Neuronal stem cell (in vitro differentiated cells): Measurements from ENCODE around the gene TLX1. TPM values are rescaled to one million over a fixed set of nuclear protein-coding genes. Genes with fewer than 3 reads are reported as not detected.

Source experiments
- DNase-seq: peaks from one replicate; pipeline ENCODE4 v3.0.0-alpha.2; 2013; ENCODE audit warnings: low spot score
- H2AFZ ChIP-seq: one replicate; pipeline ENCODE4 v1.6.1; 2013; ENCODE audit warnings: mild to moderate bottlenecking, low read length, inconsistent platforms
- H2AK5ac ChIP-seq: 2 replicates; pipeline ENCODE4 v1.6.1; 2013; ENCODE audit warnings: low read depth, mild to moderate bottlenecking, inconsistent platforms, low read length, moderate library complexity, mixed read lengths
- H2BK120ac ChIP-seq: 2 replicates; pipeline ENCODE4 v1.6.1; 2013; ENCODE audit warnings: low read depth, mild to moderate bottlenecking, inconsistent platforms, low read length, moderate library complexity, mixed read lengths
- H2BK12ac ChIP-seq: one replicate; pipeline ENCODE4 v1.6.1; 2013; ENCODE audit warnings: low read length, inconsistent platforms
- H2BK15ac ChIP-seq: 2 replicates; pipeline ENCODE4 v1.6.1; 2013; ENCODE audit warnings: mild to moderate bottlenecking, low read length, inconsistent platforms, mixed read lengths
- H2BK5ac ChIP-seq: one replicate; pipeline ENCODE4 v1.6.1; 2013; ENCODE audit warnings: inconsistent platforms, mild to moderate bottlenecking, low read length, moderate library complexity
- H3K14ac ChIP-seq: one replicate; pipeline ENCODE4 v1.6.1; 2013; ENCODE audit warnings: low read length, inconsistent platforms
- H3K18ac ChIP-seq: 2 replicates; pipeline ENCODE4 v1.6.1; 2013; ENCODE audit warnings: low read length, inconsistent platforms
- H3K23ac ChIP-seq: 2 replicates; pipeline ENCODE4 v1.6.1; 2013; ENCODE audit warnings: low read depth, mild to moderate bottlenecking, mixed read lengths, low read length, inconsistent platforms; ENCODE audit not compliant: poor library complexity
- H3K27ac ChIP-seq: replicated peaks from 3 replicates; pipeline ENCODE4 v1.5.1; 2013; ENCODE audit warnings: low read length, inconsistent platforms
- H3K27me3 ChIP-seq, 3 experiments: 2 replicates each; pipeline ENCODE4 v1.6.1; 2013; ENCODE audit warnings: low read length in 3 of 3, mild to moderate bottlenecking in 2 of 3, inconsistent platforms in 1 of 3, low read depth in 1 of 3, mixed read lengths in 1 of 3, moderate library complexity in 1 of 3; ENCODE audit not compliant: control insufficient read depth in 3 of 3, insufficient read depth in 3 of 3
- H3K36me3 ChIP-seq, 2 donors: replicated peaks in 1 of 2; 2 replicates each; pipeline ENCODE4 v1.6.1; 2013; ENCODE audit warnings: low read length in 2 of 2; ENCODE audit not compliant: control insufficient read depth in 2 of 2, insufficient read depth in 2 of 2
- H3K4ac ChIP-seq: 2 replicates; pipeline ENCODE4 v1.6.1; 2013; ENCODE audit warnings: inconsistent platforms, mild to moderate bottlenecking, low read length, moderate library complexity
- H3K4me1 ChIP-seq, 2 donors: 1 replicate in 1 of 2; 2 replicates in 1 of 2; pipeline ENCODE4 v1.6.1; 2013; ENCODE audit warnings: low read length in 2 of 2, low read depth in 1 of 2; ENCODE audit not compliant: control insufficient read depth in 2 of 2, insufficient read depth in 1 of 2
- H3K4me2 ChIP-seq: one replicate; pipeline ENCODE4 v1.6.1; 2013; ENCODE audit warnings: mild to moderate bottlenecking, low read length, inconsistent platforms; ENCODE audit not compliant: insufficient read depth, poor library complexity, severe bottlenecking
- H3K4me3 ChIP-seq, 2 donors: 2 replicates each; pipeline ENCODE4 v1.5.1; 2013; ENCODE audit warnings: low read length in 2 of 2, mild to moderate bottlenecking in 2 of 2, inconsistent platforms in 1 of 2, moderate library complexity in 1 of 2
- H3K79me1 ChIP-seq: one replicate; pipeline ENCODE4 v1.6.1; 2013; ENCODE audit warnings: low read depth, mild to moderate bottlenecking, inconsistent platforms, low read length, moderate library complexity
- H3K9ac ChIP-seq: one replicate; pipeline ENCODE4 v1.6.1; 2013; ENCODE audit warnings: mild to moderate bottlenecking, low read depth, low read length, inconsistent platforms; ENCODE audit not compliant: poor library complexity
- H3K9me3 ChIP-seq, 2 donors: replicated peaks in 1 of 2; 2 replicates each; pipeline versions ENCODE3 to v1.6.1; 2013; ENCODE audit warnings: low read length in 2 of 2, mild to moderate bottlenecking in 2 of 2, inconsistent platforms in 1 of 2, low read depth in 1 of 2, mixed read lengths in 1 of 2, moderate library complexity in 1 of 2; ENCODE audit not compliant: control insufficient read depth in 2 of 2, insufficient read depth in 1 of 2
- H4K8ac ChIP-seq: one replicate; pipeline ENCODE4 v1.6.1; 2013; ENCODE audit warnings: low read depth, mild to moderate bottlenecking, inconsistent platforms, low read length, moderate library complexity
- H4K91ac ChIP-seq: one replicate; pipeline ENCODE4 v1.6.1; 2013; ENCODE audit warnings: low read length, low read depth, mild to moderate bottlenecking, inconsistent platforms; ENCODE audit not compliant: poor library complexity
- WGBS, 2 donors: extraction: QIAGEN DNeasy Blood & Tissue Kit; methylation state at CpG; one replicate each; pipeline ENCODE4 v1.1.7; 2013; ENCODE audit warnings: missing lambda C conversion rate in 2 of 2, mixed read lengths in 1 of 2; ENCODE audit not compliant: insufficient read length in 2 of 2, insufficient replicate concordance in 1 of 2; ENCODE audit errors: extremely low coverage in 2 of 2; 5-methylcytosine and 5-hydroxymethylcytosine counted together
- polyA plus RNA-seq, 2 experiments: library from polyadenylated mRNA; stranded (reverse); fragments of 200-250 nt; gene quantifications; one replicate each; pipeline ENCODE4 v1.2.3, GENCODE V29; 2013

The TLX1 gene
- not detected for polyA plus RNA-seq (2013, experiment 1 of 2)
- not detected for polyA plus RNA-seq (2013, experiment 2 of 2)

GRCh38 chr10:101130984-101131961, at the start of gene TLX1:
TSS of gene TLX1 (plus strand) at chr10:101131300. CDS start at chr10:101131542, 242 bp downstream.
- peak within 1 kb of the TSS in 1 of 2 donors; percentile 25 for H3K4me3 ChIP-seq
- DNase-seq = no peak
- no peak within 1 kb of the TSS for H2BK120ac ChIP-seq
- H3K23ac ChIP-seq = peak within 1 kb of the TSS; percentile 19
- no peak within 1 kb of the TSS for H2BK5ac ChIP-seq
- no peak within 1 kb of the TSS for H2BK12ac ChIP-seq
- H4K8ac ChIP-seq = no peak within 1 kb of the TSS
- H2BK15ac ChIP-seq = no peak within 1 kb of the TSS
- H2AK5ac ChIP-seq = no peak within 1 kb of the TSS
- peaks cover 2 to 10% of the 10 kb centered on the region in 2 donors for H3K4me1 ChIP-seq
- H3K4ac ChIP-seq = no peak within 1 kb of the TSS
- no peak within 1 kb of the TSS for H3K9ac ChIP-seq
- peaks cover 65 to 98% (median 95%) of the 10 kb centered on the region in 3 experiments for H3K27me3 ChIP-seq
- H3K4me2 ChIP-seq = peak within 1 kb of the TSS; percentile 30
- WGBS, 2 donors = no CpG with 5 or more reads among the region's 83 CpGs
- peak within 1 kb of the TSS; percentile 87 for H2AFZ ChIP-seq
- H3K14ac ChIP-seq = no peak within 1 kb of the TSS
- H3K9me3 ChIP-seq = peaks cover 0 to 3% of the 10 kb centered on the region in 2 donors
- no peaks in the 10 kb centered on the region for H3K79me1 ChIP-seq
- H3K36me3 ChIP-seq = no peaks in the 10 kb centered on the region
- H3K27ac ChIP-seq = no peak within 1 kb of the TSS
- no peak within 1 kb of the TSS for H4K91ac ChIP-seq
- peak within 1 kb of the TSS; percentile 44 for H3K18ac ChIP-seq

DNA sequence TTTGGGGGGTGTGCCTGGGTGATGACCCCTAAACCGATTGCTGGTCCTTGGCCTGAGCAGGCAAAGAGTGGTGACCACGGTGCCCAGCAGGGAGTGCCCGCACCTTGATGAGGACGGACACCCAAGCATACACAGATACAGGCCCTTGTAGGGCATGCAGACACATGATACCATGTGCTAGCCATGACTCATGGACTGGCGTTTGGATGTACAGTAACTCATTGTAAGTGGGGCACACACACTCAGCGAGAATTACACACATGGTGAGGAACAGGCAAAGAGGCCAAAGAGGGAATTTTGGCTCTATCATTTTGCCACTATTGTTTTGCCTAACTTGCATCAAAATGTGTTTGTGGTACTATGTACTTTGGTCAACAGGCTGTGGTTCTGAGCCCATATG, 45.3 kb upstream of the TLX1 start:
- H2BK5ac ChIP-seq = no peak overlapping the region
- no peak overlapping the region for H3K18ac ChIP-seq
- no peak overlapping the region for H2BK120ac ChIP-seq
- no peak overlapping the region for H3K4me2 ChIP-seq
- H3K9ac ChIP-seq = no peak overlapping the region
- H3K9me3 ChIP-seq = no peaks in the 10 kb centered on the region
- no peaks in the 10 kb centered on the region for H3K4me1 ChIP-seq
- no peak overlapping the region for H4K91ac ChIP-seq
- no peak overlapping the region for H2AK5ac ChIP-seq
- no CpG with 5 or more reads among the region's 6 CpGs for WGBS, 2 donors
- H2BK15ac ChIP-seq = no peak overlapping the region
- H3K27me3 ChIP-seq = peaks cover 0 to 90% (median 16%) of the 10 kb centered on the region in 3 experiments
- no peaks in the 10 kb centered on the region for H3K36me3 ChIP-seq
- H3K27ac ChIP-seq = no peak overlapping the region
- H3K79me1 ChIP-seq = no peaks in the 10 kb centered on the region
- no peak overlapping the region for H3K14ac ChIP-seq
- no peak overlapping the region for H2AFZ ChIP-seq
- DNase-seq = no peak
- H2BK12ac ChIP-seq = no peak overlapping the region
- H3K4me3 ChIP-seq = no peak overlapping the region
- no peak overlapping the region for H3K4ac ChIP-seq
- no peak overlapping the region for H3K23ac ChIP-seq
- H4K8ac ChIP-seq = no peak overlapping the region

GRCh38 chr10:101087376-101087775, 43.7 kb upstream of the TLX1 start:
- Histone ChIP-seq H3K27me3 (peaks cover 0 to 93% (median 13%) of the 10 kb centered on the region in 3 experiments), H3K4me1 (no peaks in the 10 kb centered on the region)

DNA sequence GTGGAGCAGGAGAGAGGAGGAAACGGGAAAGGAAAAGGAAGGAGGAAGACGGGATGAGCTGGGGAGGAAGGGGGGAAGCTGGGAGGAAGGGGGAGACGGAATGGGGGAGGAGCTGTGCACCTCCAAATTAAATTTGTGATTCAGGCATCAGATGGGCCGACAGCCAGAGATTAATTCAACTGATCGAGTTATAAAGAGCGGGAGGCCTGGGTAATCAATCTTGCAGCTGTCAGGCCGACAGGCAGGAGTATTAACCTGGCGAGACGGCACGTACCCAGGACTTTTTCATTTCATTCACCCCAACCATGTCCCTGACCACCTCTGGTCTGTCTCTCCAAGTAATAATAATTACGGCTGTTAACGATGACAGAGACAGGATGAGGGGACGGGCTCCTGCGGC, 43.1 kb upstream of the TLX1 start:
- H2BK5ac ChIP-seq = no peak overlapping the region
- H3K23ac ChIP-seq = no peak overlapping the region
- no peak overlapping the region for H4K8ac ChIP-seq
- no peak overlapping the region for H4K91ac ChIP-seq
- H2BK12ac ChIP-seq = no peak overlapping the region
- H2AK5ac ChIP-seq = no peak overlapping the region
- no peak overlapping the region for H3K14ac ChIP-seq
- H2AFZ ChIP-seq = no peak overlapping the region
- H3K36me3 ChIP-seq = no peaks in the 10 kb centered on the region
- no peak overlapping the region for H2BK15ac ChIP-seq
- H3K27ac ChIP-seq = no peak overlapping the region
- no peak overlapping the region for H3K9ac ChIP-seq
- H3K4ac ChIP-seq = no peak overlapping the region
- DNase-seq = no peak
- no peak overlapping the region for H3K4me2 ChIP-seq
- WGBS, 2 donors = no CpG with 5 or more reads among the region's 14 CpGs
- H3K9me3 ChIP-seq = no peaks in the 10 kb centered on the region
- no peak overlapping the region for H3K18ac ChIP-seq
- H3K4me1 ChIP-seq = peaks cover 0 to 2% of the 10 kb centered on the region in 2 donors
- H3K4me3 ChIP-seq = no peak overlapping the region
- no peak overlapping the region for H2BK120ac ChIP-seq
- H3K79me1 ChIP-seq = no peaks in the 10 kb centered on the region
- peaks cover 0 to 93% (median 8%) of the 10 kb centered on the region in 3 experiments for H3K27me3 ChIP-seq

More at GRCh38 chr10:101087376-101087775, 43.7 kb upstream of the TLX1 start:
- Histone ChIP-seq H2AK5ac (no peak overlapping the region), H3K79me1 (no peaks in the 10 kb centered on the region), H2BK12ac (no peak overlapping the region), H3K36me3 (no peaks in the 10 kb centered on the region), H4K91ac (no peak overlapping the region), H4K8ac (no peak overlapping the region), H2BK15ac (no peak overlapping the region), H3K9me3 (no peaks in the 10 kb centered on the region), H3K4ac (no peak overlapping the region), H3K14ac (no peak overlapping the region), H2BK5ac (no peak overlapping the region), H3K9ac (no peak overlapping the region), H2AFZ (no peak overlapping the region), H3K18ac (no peak overlapping the region), H3K27ac (no peak overlapping the region), H3K23ac (no peak overlapping the region), H2BK120ac (no peak overlapping the region), H3K4me2 (no peak overlapping the region), H3K4me3 (no peak overlapping the region)
- no peak for DNase-seq
- WGBS, 2 donors = no CpG with 5 or more reads among the region's 10 CpGs
